Activated CD4-positive, alpha-beta T cell treated with anti-CD3 and anti-CD28 coated beads, Interleukin-2, amount 10 ng/mL, durations not matched to agents 24 days and 14 days (primary cell): ENCODE data around the gene ZFP64. TPM values are rescaled to one million over a fixed set of nuclear protein-coding genes. Genes with fewer than 3 reads are reported as not detected.

ENCODE experiments used
- DNase-seq: peaks from one replicate; pipeline ENCODE4 v3.0.0; 2022
- H3K27ac Mint-ChIP-seq: one replicate; pipeline ENCODE4 v1.8.0; 2022; ENCODE audit warnings: mild to moderate bottlenecking, mixed read lengths
- H3K27me3 Mint-ChIP-seq: one replicate; pipeline ENCODE4 v1.8.0; 2022; ENCODE audit warnings: mixed read lengths
- H3K36me3 Mint-ChIP-seq: one replicate; pipeline ENCODE4 v1.8.0; 2022; ENCODE audit warnings: low read depth, mild to moderate bottlenecking, mixed read lengths
- H3K4me1 Mint-ChIP-seq: one replicate; pipeline ENCODE4 v1.8.0; 2021; ENCODE audit warnings: mixed read lengths
- H3K4me3 Mint-ChIP-seq: one replicate; pipeline ENCODE4 v1.8.0; 2022; ENCODE audit warnings: mild to moderate bottlenecking, moderate library complexity, mixed read lengths
- H3K9me3 Mint-ChIP-seq: one replicate; pipeline ENCODE4 v1.8.0; 2021; ENCODE audit warnings: mixed read lengths
- intact Hi-C: fragments of 100-400 bp; cut with micrococcal nuclease; formaldehyde crosslinking; loops from one replicate; pipeline ENCODE4 v1.15.1; 2023
- total RNA-seq: library from RNA; stranded (reverse); gene quantifications from 2 replicates; pipeline ENCODE4 v1.2.3, GENCODE V29; 2022

ZFP64 gene
- total RNA-seq, 1 donor from 2014 or later = 12.8 TPM

GRCh38 chr20:52191916-52192718 is 538 bp upstream of the ZFP64 start:
- peak overlapping the region; percentile 81 for H3K27ac Mint-ChIP-seq
- H3K4me3 Mint-ChIP-seq = peak overlapping the region; percentile 95
- H3K9me3 Mint-ChIP-seq = no peaks in the 10 kb centered on the region
- H3K4me1 Mint-ChIP-seq = peaks cover 9% of the 10 kb centered on the region
- peak; percentile 86 for DNase-seq
- H3K27me3 Mint-ChIP-seq = no peaks in the 10 kb centered on the region
- peaks cover 2% of the 10 kb centered on the region for H3K36me3 Mint-ChIP-seq
- intact Hi-C loops = loop anchor here (5.0 kb wide), 1 partner anchor 1740 kb away; no protein-coding TSS in a partner anchor

- Mint-ChIP-seq H3K4me1 (peaks cover 9% of the 10 kb centered on the region), H3K9me3 (no peaks in the 10 kb centered on the region), H3K36me3 (peaks cover 10% of the 10 kb centered on the region), H3K27ac (peak overlapping the region; percentile 89), H3K27me3 (no peaks in the 10 kb centered on the region), H3K4me3 (peak overlapping the region; percentile 95)
- intact Hi-C loops = loop anchor here (1.0 to 5.0 kb wide), 2 partner anchors 11 to 1742 kb away; no protein-coding TSS in a partner anchor
- peak; percentile 82 for DNase-seq
Observed at GRCh38 chr20:52190437-52191131, 995 bp downstream of the ZFP64 start.

GRCh38 chr20:52181766-52182165 is 9.8 kb downstream of the ZFP64 start:
- peaks cover 35% of the 10 kb centered on the region for H3K36me3 Mint-ChIP-seq
- no peak overlapping the region for H3K27ac Mint-ChIP-seq
- no peaks in the 10 kb centered on the region for H3K9me3 Mint-ChIP-seq
- no peak overlapping the region for H3K4me3 Mint-ChIP-seq
- no peaks in the 10 kb centered on the region for H3K27me3 Mint-ChIP-seq
- DNase-seq = no peak
- intact Hi-C loops = no loop called here
- peaks cover 8% of the 10 kb centered on the region for H3K4me1 Mint-ChIP-seq

GRCh38 chr20:52180180-52180840 is 11.3 kb downstream of the ZFP64 start:
- H3K9me3 Mint-ChIP-seq = no peaks in the 10 kb centered on the region
- DNase-seq = no peak
- H3K27ac Mint-ChIP-seq = no peak overlapping the region
- peaks cover 29% of the 10 kb centered on the region for H3K36me3 Mint-ChIP-seq
- no peak overlapping the region for H3K4me3 Mint-ChIP-seq
- no peaks in the 10 kb centered on the region for H3K27me3 Mint-ChIP-seq
- intact Hi-C loops = no loop called here
- peaks cover 8% of the 10 kb centered on the region for H3K4me1 Mint-ChIP-seq

GRCh38 chr20:52179331-52180179 is 12.0 kb downstream of the ZFP64 start:
- DNase-seq = no peak
- Mint-ChIP-seq H3K36me3 (peaks cover 27% of the 10 kb centered on the region), H3K27ac (peak overlapping the region; percentile 25), H3K9me3 (no peaks in the 10 kb centered on the region), H3K4me1 (peaks cover 8% of the 10 kb centered on the region), H3K4me3 (no peak overlapping the region), H3K27me3 (no peaks in the 10 kb centered on the region)
- intact Hi-C loops = loop anchor here (1.0 kb wide), 1 partner anchor 11 kb away; no protein-coding TSS in a partner anchor

GRCh38 chr20:52178691-52179090 is 12.9 kb downstream of the ZFP64 start:
- no peak for DNase-seq
- peaks cover 20% of the 10 kb centered on the region for H3K36me3 Mint-ChIP-seq
- intact Hi-C loops = loop anchor here (1.0 kb wide), 1 partner anchor 12 kb away; no protein-coding TSS in a partner anchor
- no peaks in the 10 kb centered on the region for H3K9me3 Mint-ChIP-seq
- H3K4me3 Mint-ChIP-seq = no peak overlapping the region
- H3K27ac Mint-ChIP-seq = no peak overlapping the region
- no peaks in the 10 kb centered on the region for H3K27me3 Mint-ChIP-seq
- peaks cover 8% of the 10 kb centered on the region for H3K4me1 Mint-ChIP-seq

GRCh38 chr20:52175840-52176239 is 15.7 kb downstream of the ZFP64 start:
- Mint-ChIP-seq H3K9me3 (no peaks in the 10 kb centered on the region), H3K36me3 (peaks cover 8% of the 10 kb centered on the region), H3K27me3 (no peaks in the 10 kb centered on the region), H3K4me1 (peaks cover 13% of the 10 kb centered on the region), H3K27ac (no peak overlapping the region), H3K4me3 (no peak overlapping the region)
- intact Hi-C loops = no loop called here
- no peak for DNase-seq

- Mint-ChIP-seq H3K27me3 (no peaks in the 10 kb centered on the region), H3K36me3 (peaks cover 6% of the 10 kb centered on the region), H3K4me1 (peaks cover 10% of the 10 kb centered on the region), H3K9me3 (no peaks in the 10 kb centered on the region), H3K4me3 (no peak overlapping the region), H3K27ac (no peak overlapping the region)
- intact Hi-C loops = no loop called here
- DNase-seq = no peak
Observed at GRCh38 chr20:52172392-52173047, 19.1 kb downstream of the ZFP64 start.

GRCh38 chr20:52171025-52171424 is 20.6 kb downstream of the ZFP64 start:
- Mint-ChIP-seq H3K27ac (no peak overlapping the region), H3K36me3 (peaks cover 8% of the 10 kb centered on the region), H3K27me3 (no peaks in the 10 kb centered on the region), H3K4me3 (no peak overlapping the region), H3K9me3 (no peaks in the 10 kb centered on the region), H3K4me1 (peaks cover 10% of the 10 kb centered on the region)
- intact Hi-C loops = no loop called here
- DNase-seq = no peak

- H3K27ac Mint-ChIP-seq = no peak overlapping the region
- peaks cover 25% of the 10 kb centered on the region for H3K36me3 Mint-ChIP-seq
- DNase-seq = no peak
Observed at GRCh38 chr20:52168116-52168515, 23.5 kb downstream of the ZFP64 start.

GRCh38 chr20:52167232-52167840 is 24.2 kb downstream of the ZFP64 start:
- Mint-ChIP-seq H3K36me3 (peaks cover 25% of the 10 kb centered on the region), H3K4me1 (peaks cover 5% of the 10 kb centered on the region), H3K27ac (no peak overlapping the region), H3K9me3 (peaks cover 3% of the 10 kb centered on the region), H3K27me3 (no peaks in the 10 kb centered on the region), H3K4me3 (no peak overlapping the region)
- DNase-seq = no peak
- intact Hi-C loops = no loop called here

More at GRCh38 chr20:52168116-52168515, 23.5 kb downstream of the ZFP64 start:
- intact Hi-C loops = no loop called here
- peaks cover 3% of the 10 kb centered on the region for H3K9me3 Mint-ChIP-seq
- no peaks in the 10 kb centered on the region for H3K27me3 Mint-ChIP-seq
- peaks cover 10% of the 10 kb centered on the region for H3K4me1 Mint-ChIP-seq
- H3K4me3 Mint-ChIP-seq = no peak overlapping the region

GRCh38 chr20:52166150-52166549 is 25.4 kb downstream of the ZFP64 start:
- no peak overlapping the region for H3K27ac Mint-ChIP-seq
- peaks cover 3% of the 10 kb centered on the region for H3K9me3 Mint-ChIP-seq
- no peak for DNase-seq
- H3K36me3 Mint-ChIP-seq = peaks cover 25% of the 10 kb centered on the region
- no peaks in the 10 kb centered on the region for H3K27me3 Mint-ChIP-seq
- no peak overlapping the region for H3K4me3 Mint-ChIP-seq
- H3K4me1 Mint-ChIP-seq = peaks cover 5% of the 10 kb centered on the region
- intact Hi-C loops = no loop called here
